GM10266 (cell line): ENCODE results near the gene TENM4.

Experiments
- DNase-seq: peaks from one replicate; pipeline ENCODE4 v3.0.0; 2012; ENCODE audit errors: extremely low spot score
- CTCF ChIP-seq: IDR thresholded peaks from 2 replicates; pipeline ENCODE4 v1.5.1; 2012; ENCODE audit warnings: mild to moderate bottlenecking, low read depth; ENCODE audit not compliant: control insufficient read depth, insufficient read depth; ENCODE audit errors: missing control alignments

The TENM4 gene

GRCh38 chr11:78975081-78975480 lies 465.7 kb downstream of the TENM4 start:
- no peak for TF ChIP-seq CTCF
- DNase-seq: no peak

GRCh38 chr11:78973876-78974275 lies 467.0 kb downstream of the TENM4 start:
- no peak for DNase-seq
- no peak for TF ChIP-seq CTCF

GRCh38 chr11:78972590-78972989 lies 468.2 kb downstream of the TENM4 start:
- no peak for DNase-seq
- no peak for TF ChIP-seq CTCF

GRCh38 chr11:78972177-78972576 lies 468.7 kb downstream of the TENM4 start:
- no peak for DNase-seq
- TF ChIP-seq CTCF: no peak

GRCh38 chr11:78967811-78968210 lies 473.0 kb downstream of the TENM4 start:
- TF ChIP-seq CTCF: no peak
- no peak for DNase-seq

GRCh38 chr11:78965432-78965831 lies 475.4 kb downstream of the TENM4 start:
- no peak for DNase-seq
- no peak for TF ChIP-seq CTCF

- DNase-seq: no peak
- no peak for TF ChIP-seq CTCF
Measured at GRCh38 chr11:78961937-78962701, 478.7 kb downstream of the TENM4 start.
